HEK293T (cell line): Measurements from ENCODE around the gene ANKS6.

Experiments
- CTCF ChIA-PET: fragments of 350-600 bp; formaldehyde crosslinking; extraction: SDS; loops from one replicate; lab custom pipeline; 2021; ENCODE audit warnings: antibody characterized with exemption, inconsistent platforms; lab: Yijun Ruan, JAX
- POLR2A ChIA-PET: fragments of 350-600 bp; formaldehyde crosslinking; extraction: SDS; loops from one replicate; lab custom pipeline; 2020; ENCODE audit warnings: antibody characterized with exemption, inconsistent platforms; lab: Yijun Ruan, JAX
- DNase-seq: peaks from one replicate; pipeline ENCODE4 v3.0.0; 2012; ENCODE audit warnings: mixed read lengths; ENCODE audit errors: extremely low spot score
- ARNT ChIP-seq: fragments of 450-650 bp; IDR thresholded peaks from 2 replicates; pipeline ENCODE4 v1.6.1; 2017; ENCODE audit warnings: mild to moderate bottlenecking
- BHLHE40 ChIP-seq: fragments of 450-650 bp; IDR thresholded peaks from 2 replicates; pipeline ENCODE4 v1.6.1; 2016; ENCODE audit warnings: mild to moderate bottlenecking, moderate library complexity, borderline replicate concordance
- CTBP1 ChIP-seq: fragments of 450-650 bp; IDR thresholded peaks from 2 replicates; pipeline ENCODE4 v1.6.1; 2016; ENCODE audit warnings: borderline replicate concordance
- ELF4 ChIP-seq: fragments of 450-650 bp; IDR thresholded peaks from 2 replicates; pipeline ENCODE4 v1.6.1; 2017; ENCODE audit warnings: antibody characterized with exemption
- FOXA1 ChIP-seq: fragments of 450-650 bp; IDR thresholded peaks from 2 replicates; pipeline ENCODE4 v1.6.1; 2016; ENCODE audit warnings: mild to moderate bottlenecking
- FOXK2 ChIP-seq: fragments of 450-650 bp; IDR thresholded peaks from 2 replicates; pipeline ENCODE4 v1.6.1; 2016; ENCODE audit warnings: mild to moderate bottlenecking
- FOXM1 ChIP-seq: fragments of 450-650 bp; IDR thresholded peaks from 2 replicates; pipeline ENCODE4 v1.6.1; 2017; ENCODE audit warnings: mild to moderate bottlenecking, borderline replicate concordance
- HDGF ChIP-seq: fragments of 450-650 bp; IDR thresholded peaks from 2 replicates; pipeline ENCODE4 v1.6.1; 2017; ENCODE audit warnings: antibody characterized with exemption, borderline replicate concordance
- L3MBTL2 ChIP-seq: fragments of 450-650 bp; conservative IDR thresholded peaks from 2 replicates; pipeline ENCODE4 v1.6.1; 2016; ENCODE audit warnings: mild to moderate bottlenecking
- LEF1 ChIP-seq: fragments of 450-650 bp; IDR thresholded peaks from 2 replicates; pipeline ENCODE4 v1.6.1; 2017; ENCODE audit warnings: mild to moderate bottlenecking, borderline replicate concordance
- NFRKB ChIP-seq: fragments of 450-650 bp; IDR thresholded peaks from 2 replicates; pipeline ENCODE4 v1.6.1; 2016; ENCODE audit warnings: mild to moderate bottlenecking, moderate library complexity
- PKNOX1 ChIP-seq: fragments of 450-650 bp; IDR thresholded peaks from 2 replicates; pipeline ENCODE4 v1.6.1; 2016
- SP1 ChIP-seq: fragments of 450-650 bp; IDR thresholded peaks from 2 replicates; pipeline ENCODE4 v1.6.1; 2017
- SUZ12 ChIP-seq: fragments of 450-650 bp; IDR thresholded peaks from 2 replicates; pipeline ENCODE4 v1.6.1; 2016; ENCODE audit warnings: mild to moderate bottlenecking
- TARDBP ChIP-seq: fragments of 450-650 bp; IDR thresholded peaks from 2 replicates; pipeline ENCODE4 v1.6.1; 2016
- ZNF384 ChIP-seq: fragments of 450-650 bp; IDR thresholded peaks from 2 replicates; pipeline ENCODE4 v1.6.1; 2016

Gene ANKS6

GRCh38 chr9:98750364-98751060 is 45.8 kb downstream of the ANKS6 start:
- no peak for DNase-seq
- TF ChIP-seq TARDBP (no peak), NFRKB (no peak), ELF4 (no peak), CTBP1 (no peak), SUZ12 (no peak), HDGF (no peak), BHLHE40 (no peak), SP1 (no peak), PKNOX1 (no peak)
- CTCF ChIA-PET: interaction anchor here (1.0 kb wide), 1 partner anchor 25 kb away, joined by 3 read pairs; no protein-coding TSS in a partner anchor
- POLR2A ChIA-PET: no interaction called here

GRCh38 chr9:98747476-98747875 is 48.9 kb downstream of the ANKS6 start:
- POLR2A ChIA-PET: no interaction called here
- CTCF ChIA-PET: no interaction called here
- DNase-seq: no peak
- no peak for TF ChIP-seq SUZ12
- no peak for TF ChIP-seq HDGF
- TF ChIP-seq TARDBP: no peak
- no peak for TF ChIP-seq FOXM1
- no peak for TF ChIP-seq FOXA1
- no peak for TF ChIP-seq ARNT

DNA sequence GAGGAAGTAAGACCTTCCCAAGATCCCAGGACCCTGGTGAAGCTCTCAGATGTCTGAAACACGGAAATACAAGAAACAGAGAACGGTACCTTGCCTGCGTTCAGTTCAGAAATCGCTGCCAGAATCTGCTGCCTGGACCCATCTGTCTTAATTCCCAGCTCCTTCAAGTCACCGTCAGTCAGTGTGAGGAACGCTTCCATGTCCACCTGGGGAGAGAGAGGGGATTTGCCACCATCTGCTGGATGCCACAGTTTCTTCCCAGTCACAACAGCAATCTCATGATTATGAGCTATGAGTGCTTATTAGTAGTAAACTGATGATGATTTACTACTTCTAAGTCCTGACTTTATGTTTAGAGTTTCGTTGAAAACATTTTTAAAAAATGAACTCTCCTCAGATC is 50.9 kb downstream of the ANKS6 start:
- ChIA-PET POLR2A (no interaction called here), CTCF (no interaction called here)
- DNase-seq: no peak
- TF ChIP-seq FOXM1 (no peak), BHLHE40 (no peak), SUZ12 (no peak), ARNT (no peak), NFRKB (no peak), HDGF (no peak), TARDBP (no peak), SP1 (no peak), PKNOX1 (no peak), L3MBTL2 (no peak), ELF4 (no peak), ZNF384 (no peak), FOXK2 (no peak), FOXA1 (no peak), CTBP1 (no peak)

- ChIA-PET POLR2A (no interaction called here), CTCF (no interaction called here)
- TF ChIP-seq SUZ12 (no peak), BHLHE40 (no peak), NFRKB (no peak), HDGF (no peak), FOXK2 (no peak), LEF1 (no peak), CTBP1 (no peak), ZNF384 (no peak), SP1 (no peak), FOXM1 (no peak), L3MBTL2 (no peak), FOXA1 (no peak), TARDBP (no peak), PKNOX1 (no peak), ELF4 (no peak), ARNT (no peak)
- no peak for DNase-seq
Observed at GRCh38 chr9:98743818-98744611, 52.3 kb downstream of the ANKS6 start.

DNA sequence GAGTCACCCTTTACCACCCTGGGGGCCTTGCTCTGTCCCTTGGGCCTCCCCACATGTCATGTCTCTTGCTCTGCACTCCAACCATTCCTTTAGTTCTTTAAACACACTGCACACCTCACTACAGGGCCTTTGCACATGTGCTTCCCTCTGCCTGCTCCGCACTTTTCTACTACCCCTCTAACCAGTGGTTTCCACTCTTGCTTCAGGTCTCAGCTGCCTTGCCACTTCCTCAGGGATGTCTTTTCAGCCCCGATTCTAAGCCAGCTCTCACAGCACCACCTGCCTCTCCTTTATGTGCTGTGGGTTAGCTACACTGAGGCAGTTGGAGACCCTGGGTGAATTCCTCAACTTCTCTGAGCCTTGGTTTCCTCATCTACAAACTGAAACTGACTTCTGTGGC is 53.0 kb downstream of the ANKS6 start:
- POLR2A ChIA-PET: no interaction called here
- DNase-seq: no peak
- TF ChIP-seq ELF4 (no peak), ZNF384 (no peak), PKNOX1 (no peak), ARNT (no peak), HDGF (no peak), SUZ12 (no peak), L3MBTL2 (no peak)

More for the DNA sequence above, 53.0 kb downstream of the ANKS6 start:
- CTCF ChIA-PET: no interaction called here
